GM06990 (cell line): Measurements from ENCODE around the gene PPP6R3.

Experiments
- DNase-seq: peaks from one replicate; pipeline ENCODE4 v3.0.0-alpha.2; 2011; ENCODE audit not compliant: insufficient read length; ENCODE audit errors: extremely low read depth
- H3K27me3 ChIP-seq: replicated peaks from 2 replicates; pipeline ENCODE4 v1.6.0; 2011; ENCODE audit warnings: low read length; ENCODE audit not compliant: control insufficient read depth, insufficient read depth
- H3K36me3 ChIP-seq: 2 replicates; pipeline ENCODE4 v1.5.1; 2011; ENCODE audit warnings: low read length; ENCODE audit not compliant: control insufficient read depth, insufficient read depth
- H3K4me3 ChIP-seq: replicated peaks from 2 replicates; pipeline ENCODE4 v1.5.1; 2011; ENCODE audit warnings: low read depth, mild to moderate bottlenecking, control low read depth, low read length
- TF ChIP-seq, protein P1 (sequence below): IDR thresholded peaks from 2 replicates; pipeline ENCODE4 v1.5.1; 2011; ENCODE audit warnings: low read length, control low read depth, mild to moderate bottlenecking, inconsistent platforms; ENCODE audit not compliant: insufficient read depth, poor library complexity, severe bottlenecking

PPP6R3 gene

DNA sequence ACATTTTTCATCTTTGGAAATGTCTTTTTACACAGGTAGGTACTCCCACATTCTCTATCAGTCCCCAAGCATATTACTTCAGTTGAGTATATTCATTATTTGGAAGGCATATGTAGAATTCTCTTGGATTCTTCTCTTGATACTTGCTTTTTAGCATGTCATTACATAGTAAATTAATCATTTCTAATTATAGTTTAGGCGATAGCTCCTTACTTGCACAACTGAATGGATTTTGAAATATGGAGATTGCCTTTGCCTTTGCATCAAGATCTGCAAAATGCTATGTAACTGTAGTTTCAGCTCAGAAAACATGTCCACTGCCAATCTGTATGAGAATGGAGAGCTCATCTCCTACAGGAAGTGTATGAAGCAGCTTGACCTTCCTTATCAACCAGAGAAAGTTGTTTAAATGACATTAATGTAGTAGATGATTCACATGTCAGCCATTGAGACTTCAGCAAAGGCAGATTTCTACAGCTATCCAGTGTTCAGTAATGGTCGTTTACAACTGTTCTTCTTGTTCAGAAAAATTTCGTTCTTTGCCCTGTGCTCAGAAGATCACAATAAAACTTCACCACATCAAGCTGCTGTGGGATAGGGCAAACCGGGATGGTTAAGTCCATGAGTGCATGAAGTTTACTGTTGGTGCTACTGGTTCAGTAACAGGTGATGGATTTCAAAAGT is 61.6 kb downstream of the PPP6R3 start:
- DNase-seq, result no peak
- TF ChIP-seq, protein P1, sequence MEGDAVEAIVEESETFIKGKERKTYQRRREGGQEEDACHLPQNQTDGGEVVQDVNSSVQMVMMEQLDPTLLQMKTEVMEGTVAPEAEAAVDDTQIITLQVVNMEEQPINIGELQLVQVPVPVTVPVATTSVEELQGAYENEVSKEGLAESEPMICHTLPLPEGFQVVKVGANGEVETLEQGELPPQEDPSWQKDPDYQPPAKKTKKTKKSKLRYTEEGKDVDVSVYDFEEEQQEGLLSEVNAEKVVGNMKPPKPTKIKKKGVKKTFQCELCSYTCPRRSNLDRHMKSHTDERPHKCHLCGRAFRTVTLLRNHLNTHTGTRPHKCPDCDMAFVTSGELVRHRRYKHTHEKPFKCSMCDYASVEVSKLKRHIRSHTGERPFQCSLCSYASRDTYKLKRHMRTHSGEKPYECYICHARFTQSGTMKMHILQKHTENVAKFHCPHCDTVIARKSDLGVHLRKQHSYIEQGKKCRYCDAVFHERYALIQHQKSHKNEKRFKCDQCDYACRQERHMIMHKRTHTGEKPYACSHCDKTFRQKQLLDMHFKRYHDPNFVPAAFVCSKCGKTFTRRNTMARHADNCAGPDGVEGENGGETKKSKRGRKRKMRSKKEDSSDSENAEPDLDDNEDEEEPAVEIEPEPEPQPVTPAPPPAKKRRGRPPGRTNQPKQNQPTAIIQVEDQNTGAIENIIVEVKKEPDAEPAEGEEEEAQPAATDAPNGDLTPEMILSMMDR, result no peak
- Histone ChIP-seq H3K4me3 (no peak overlapping the region), H3K27me3 (no peaks in the 10 kb centered on the region), H3K36me3 (peaks cover 15% of the 10 kb centered on the region)

DNA sequence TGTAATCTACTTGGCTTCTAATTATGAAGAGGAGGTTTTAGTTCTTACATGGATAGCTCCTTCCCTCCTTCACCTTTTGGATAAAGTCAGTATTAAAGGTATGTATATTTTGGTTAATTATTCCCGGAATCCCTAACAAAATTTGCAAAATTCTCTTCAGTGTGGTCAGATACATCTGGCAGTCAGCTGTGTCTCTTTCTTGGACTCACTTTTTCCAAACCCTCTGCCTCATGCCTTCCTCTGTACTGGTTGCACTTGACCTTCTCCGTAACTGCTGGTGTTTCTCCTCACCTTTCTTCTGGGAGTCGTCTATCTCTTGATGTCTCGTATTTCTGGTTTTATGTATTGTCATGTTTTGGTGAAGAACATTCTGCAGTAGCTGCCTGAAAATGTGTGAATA is 62.5 kb downstream of the PPP6R3 start:
- TF ChIP-seq, protein P1, result no peak
- no peak for DNase-seq
- no peaks in the 10 kb centered on the region for H3K27me3 ChIP-seq
- H3K36me3 ChIP-seq, result peaks cover 18% of the 10 kb centered on the region
- no peak overlapping the region for H3K4me3 ChIP-seq

DNA sequence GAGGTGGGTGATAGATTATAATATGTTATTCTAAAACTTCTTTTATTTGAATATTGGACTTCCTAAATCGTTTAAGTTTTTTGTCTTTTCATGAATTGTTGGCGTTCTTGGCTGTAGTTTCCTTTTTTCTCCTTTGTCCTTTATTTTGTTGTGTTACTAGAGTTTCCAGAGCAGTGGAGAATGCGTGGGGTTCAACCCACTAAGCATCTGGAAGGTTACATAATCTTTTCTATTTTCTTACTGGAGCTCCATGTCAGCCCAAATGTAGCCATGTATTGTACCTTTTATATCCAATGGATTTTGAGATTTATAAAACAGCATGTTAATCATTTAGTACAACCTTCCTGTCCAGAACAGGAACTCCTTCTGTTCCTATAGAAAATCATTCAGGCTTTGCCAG is 63.2 kb downstream of the PPP6R3 start:
- no peak for DNase-seq
- TF ChIP-seq, protein P1, result no peak
- Histone ChIP-seq H3K27me3 (no peaks in the 10 kb centered on the region), H3K36me3 (peaks cover 18% of the 10 kb centered on the region), H3K4me3 (no peak overlapping the region)

DNA sequence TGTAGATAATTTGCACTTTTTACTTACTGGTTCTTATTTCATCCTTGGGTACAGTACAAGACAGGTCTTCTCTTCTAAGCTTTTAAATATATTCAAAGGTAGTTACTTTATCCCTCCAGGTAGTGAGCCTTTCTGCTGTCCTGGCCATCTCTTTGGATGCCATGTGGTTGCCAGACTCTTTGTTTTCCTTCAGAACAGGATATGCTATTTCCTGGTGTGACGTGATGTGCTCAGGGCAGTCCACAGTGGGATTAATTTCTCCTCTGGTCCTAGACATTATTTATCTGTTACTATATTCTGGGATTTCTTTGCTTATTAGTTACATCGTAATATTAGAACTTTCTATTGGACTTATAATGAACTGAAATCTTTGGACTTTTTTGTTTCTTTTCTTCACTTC is 63.7 kb downstream of the PPP6R3 start:
- TF ChIP-seq, protein P1, result no peak

DNA sequence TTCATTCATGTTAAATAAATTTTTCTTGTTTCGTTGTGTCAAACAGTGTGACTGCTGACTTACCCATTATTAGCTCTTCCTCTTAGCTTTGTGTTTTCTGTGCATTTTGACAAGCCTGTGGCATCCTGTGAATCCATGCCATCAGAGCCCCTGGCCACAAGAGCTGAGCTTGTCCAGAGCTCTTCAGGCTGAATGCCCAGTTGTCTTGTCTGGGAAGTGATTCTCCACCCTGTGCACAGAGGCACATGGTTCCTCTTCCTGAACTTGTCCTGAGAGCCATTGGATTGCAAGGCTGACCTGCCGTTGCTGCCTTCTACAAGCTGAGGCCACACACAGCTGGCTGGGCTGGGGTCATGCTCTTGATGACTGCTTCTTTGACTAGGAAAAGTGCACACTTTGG is 64.1 kb downstream of the PPP6R3 start:
- Histone ChIP-seq H3K36me3 (peaks cover 18% of the 10 kb centered on the region), H3K27me3 (no peaks in the 10 kb centered on the region), H3K4me3 (no peak overlapping the region)
- no peak for DNase-seq
- TF ChIP-seq, protein P1, result no peak

More for the DNA sequence above, 63.7 kb downstream of the PPP6R3 start:
- DNase-seq, result no peak
- Histone ChIP-seq H3K36me3 (peaks cover 18% of the 10 kb centered on the region), H3K27me3 (no peaks in the 10 kb centered on the region), H3K4me3 (no peak overlapping the region)

DNA sequence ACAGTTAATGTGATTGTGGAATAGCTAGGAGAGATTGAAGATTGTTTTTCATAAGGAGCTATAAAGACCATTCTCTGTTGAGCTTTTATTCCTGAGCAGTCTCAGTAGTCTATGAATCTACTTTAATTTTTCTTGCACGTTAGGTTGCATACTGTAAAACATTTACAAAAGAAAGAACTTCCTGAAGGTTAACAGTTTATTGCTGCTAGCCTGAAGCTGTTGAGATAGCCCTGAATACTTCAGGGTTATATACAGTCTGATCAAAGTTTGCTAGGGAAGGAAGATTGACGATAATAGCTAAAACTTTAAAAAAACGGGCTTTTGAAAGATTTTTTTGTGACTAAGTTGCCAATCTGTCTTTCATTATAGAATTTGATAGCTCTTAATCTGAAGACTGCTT is 64.8 kb downstream of the PPP6R3 start:
- no peak for DNase-seq
- H3K27me3 ChIP-seq, result no peaks in the 10 kb centered on the region
- peaks cover 12% of the 10 kb centered on the region for H3K36me3 ChIP-seq
- TF ChIP-seq, protein P1, result no peak
- no peak overlapping the region for H3K4me3 ChIP-seq
